ENCODE data around the gene BTNL2. TPM values are rescaled to one million over a fixed set of nuclear protein-coding genes. Genes with fewer than 3 reads are reported as not detected.

The BTNL2 gene
- total and polyA plus RNA-seq, 9 of the 15 experiments (the other 6 are each of a cell fraction or from before 2014, with no cell fraction given), result not detected

GRCh38 chr6:32387589-32388340, 19.2 kb downstream of the BTNL2 start:
- Histone ChIP-seq H3K79me2 (ENCODE audit: control insufficient read depth, insufficient read depth, low read length) (no peaks in the 10 kb centered on the region), H4K20me1 (replicated peaks; ENCODE audit: control insufficient read depth, insufficient read depth, low read length) (no peaks in the 10 kb centered on the region), H3K27me3 (ENCODE audit: control insufficient read depth in 2 of 2, insufficient read depth in 2 of 2, low read length in 2 of 2) (peaks cover 0 to 10% of the 10 kb centered on the region in 2 experiments; a peak in 2 of 5 replicates), H3K4me3 (no peak overlapping the region), H3K27ac (ENCODE audit: extremely low read depth, low read depth, low read length) (no peak overlapping the region), H3K4me2 (ENCODE audit: insufficient read depth, low read length) (no peak overlapping the region), H3K36me3 (ENCODE audit: control insufficient read depth, insufficient read depth, low read length) (no peaks in the 10 kb centered on the region), H3K9ac (ENCODE audit: insufficient read depth in 1 of 2, low read depth in 2 of 2, low read length in 2 of 2) (no peak overlapping the region), H3K4me1 (replicated peaks in 1 of 2; ENCODE audit: control insufficient read depth in 2 of 2, insufficient read depth in 2 of 2, low read length in 2 of 2) (no peaks in the 10 kb centered on the region), H3K9me1 (ENCODE audit: control insufficient read depth, insufficient read depth, low read length) (no peaks in the 10 kb centered on the region), H2AFZ (ENCODE audit: low read depth, low read length) (no peak overlapping the region), H3K9me3 (replicated peaks; ENCODE audit: control insufficient read depth, insufficient read depth, low read depth, low read length) (no peaks in the 10 kb centered on the region)
- no peak for DNase-seq (ENCODE audit: extremely low read depth in 1 of 4, low spot score in 3 of 4)
- intact Hi-C loops (cut with micrococcal nuclease), result no loop called here
- ChIA-PET CTCF (ENCODE audit: low intra/inter-chr PET ratio) (no interaction called here), POLR2A (interaction anchor here (0.6 to 1.5 kb wide), 3 partner anchors 10 to 164 kb away, joined by 3 to 5 read pairs (median 3); partner anchors contain the start of gene NOTCH4)
- WGBS (ENCODE audit: insufficient coverage, low coverage, missing lambda C conversion rate), result 0% methylated on average over 6 of the region's 6 CpGs
- in situ Hi-C loops (cut with MboI), result no loop called here
- no peak for ATAC-seq
- BruUV-seq (replicated peaks), result no TSS peak
- no peak for TF ChIP-seq GATAD2A (IDR thresholded peaks at IDR 0.05)
- no peak for TF ChIP-seq KDM2B (CRISPR knock-in tag; IDR thresholded peaks at IDR 0.05)
- TF ChIP-seq ZBTB49 (CRISPR knock-in tag; IDR thresholded peaks at IDR 0.05; ENCODE audit: borderline replicate concordance), result no peak
- no peak for TF ChIP-seq RNF2 (IDR thresholded peaks at IDR 0.05)
- no peak for TF ChIP-seq LARP7 (IDR thresholded peaks at IDR 0.05)
- FAIRE-seq, result no peak
